ENCODE measurements around the gene RETREG3.
"Not testable (repeated sequence)": the region's sequence is repeated elsewhere in the genome, so short reads cannot be mapped to it uniquely, and the experiment has no call there.

Gene RETREG3

GRCh38 chr17:42609182-42609813, at the start of gene RETREG3, which contains the start of gene TUBG1:
TSS of gene RETREG3 (minus strand) at chr17:42609374. CDS start at chr17:42609324, 50 bp downstream.
TSS of gene TUBG1 (plus strand) at chr17:42609683. CDS start at chr17:42609738, 55 bp downstream.
- DNase-seq = peak; percentile 90 to 100 (median 98)

GRCh38 chr17:42657824-42658588, 48.8 kb upstream of the RETREG3 start:
- DNase-seq = no peak

- no peak for DNase-seq
These were observed 46.4 kb upstream of the RETREG3 start for GRCh38 chr17:42655528-42655927.

GRCh38 chr17:42653179-42654124, 44.3 kb upstream of the RETREG3 start:
- peak in 36 of 56 donors; percentile 5 to 77 (median 28) for DNase-seq

- DNase-seq = no peak
These were observed 42.2 kb upstream of the RETREG3 start for GRCh38 chr17:42651392-42651791.

GRCh38 chr17:42647778-42648177, 38.6 kb upstream of the RETREG3 start:
- DNase-seq = no peak

GRCh38 chr17:42642336-42642735, 33.2 kb upstream of the RETREG3 start:
- DNase-seq = no peak

- DNase-seq = no peak
These were observed 30.9 kb upstream of the RETREG3 start for GRCh38 chr17:42640121-42640520.

GRCh38 chr17:42639525-42640113, 30.4 kb upstream of the RETREG3 start:
- no peak for DNase-seq

GRCh38 chr17:42632949-42633444, 23.8 kb upstream of the RETREG3 start:
- DNase-seq = no peak

- DNase-seq = no peak
These were observed 20.3 kb upstream of the RETREG3 start for GRCh38 chr17:42629411-42630009.

- DNase-seq = not testable (repeated sequence)
These were observed 18.0 kb upstream of the RETREG3 start for GRCh38 chr17:42627032-42627764.

GRCh38 chr17:42623732-42624596, 14.8 kb upstream of the RETREG3 start:
- no peak for DNase-seq

- no peak for DNase-seq
These were observed 14.1 kb upstream of the RETREG3 start for GRCh38 chr17:42623271-42623670.

- DNase-seq = not testable (repeated sequence)
These were observed 12.8 kb upstream of the RETREG3 start for GRCh38 chr17:42621987-42622386.

GRCh38 chr17:42618442-42619150, 9.4 kb upstream of the RETREG3 start:
- DNase-seq = peak in 7 of 56 donors; percentile 0 to 13 (median 5)

- no peak for DNase-seq
These were observed 8.8 kb upstream of the RETREG3 start for GRCh38 chr17:42617956-42618431.
